ENCODE results near the gene TSACC. TPM values are rescaled to one million over a fixed set of nuclear protein-coding genes. Genes with fewer than 3 reads are reported as not detected.

TSACC gene
- total and polyA plus RNA-seq, 2 of the 8 experiments (the other 6 are each of a cell fraction or from before 2014, with no cell fraction given), result 1.0 to 5.0 TPM

DNA sequence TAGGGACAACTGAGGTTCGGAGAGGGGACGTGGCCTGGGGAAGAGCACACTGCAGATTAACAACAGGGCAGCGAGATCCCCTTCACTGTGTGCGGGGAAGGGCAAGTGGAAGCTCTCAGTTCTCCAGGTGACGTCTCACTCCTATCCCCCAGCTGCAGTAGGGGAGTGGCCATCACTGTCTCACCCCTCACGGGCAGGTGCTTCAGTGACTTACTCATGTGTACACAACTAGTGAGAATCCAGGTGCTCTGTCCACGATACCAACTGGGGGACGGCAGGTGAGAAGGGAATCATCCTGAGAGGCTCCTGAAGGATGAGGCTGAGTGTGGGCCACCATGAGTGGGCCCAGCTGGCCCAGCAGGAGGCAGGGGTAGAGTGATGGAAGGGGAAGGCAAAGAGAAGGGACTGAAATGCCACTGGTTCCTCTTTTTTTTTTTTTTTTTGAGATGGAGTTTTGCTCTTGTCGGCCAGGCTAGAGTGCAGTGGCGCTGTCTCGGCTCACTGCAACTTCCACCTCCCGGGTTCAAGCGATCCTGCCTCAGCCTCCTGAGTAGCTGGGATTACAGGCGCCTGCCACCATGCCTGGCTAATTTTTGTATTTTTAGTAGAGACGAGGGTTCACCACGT lies 56.6 kb downstream of the TSACC start:
- H4K5ac ChIP-seq (ENCODE audit: insufficient read length, low read depth, low read length), result no peak overlapping the region
- no peaks in the 10 kb centered on the region for H3K79me2 ChIP-seq (ENCODE audit: control insufficient read depth in 1 of 2, insufficient read depth in 2 of 2, low read length in 2 of 2)
- H4K8ac ChIP-seq (ENCODE audit: extremely low read depth, insufficient read depth, low read length), result no peak overlapping the region
- H2BK120ac ChIP-seq (replicated peaks; ENCODE audit: low read depth, low read length), result no peak overlapping the region
- peak overlapping the region; percentile 61; the same call in 1 of the 2 replicates for H2BK15ac ChIP-seq (ENCODE audit: low read length)
- H3K79me1 ChIP-seq (ENCODE audit: low read depth, low read length), result no peaks in the 10 kb centered on the region
- H3K4me2 ChIP-seq (ENCODE audit: insufficient read depth in 1 of 2, low read depth in 2 of 2, low read length in 2 of 2), result no peak overlapping the region
- H3K9me3 ChIP-seq (ENCODE audit: insufficient read depth in 2 of 2, low read depth in 1 of 2, low read length in 1 of 2), result no peaks in the 10 kb centered on the region
- no peaks in the 10 kb centered on the region for H3K36me3 ChIP-seq (ENCODE audit: control insufficient read depth in 2 of 4, insufficient read depth in 4 of 4, low read length in 3 of 4)
- no peak for FAIRE-seq
- no peak overlapping the region for H3K4ac ChIP-seq (replicated peaks; ENCODE audit: insufficient read length, low read depth, low read length)
- DNase-seq (ENCODE audit: low read depth in 1 of 2, low spot score in 2 of 2), result no peak
- H4K91ac ChIP-seq (replicated peaks; ENCODE audit: insufficient read length, low read length), result no peak overlapping the region
- peaks cover 0 to 24% (median 19%) of the 10 kb centered on the region in 4 experiments; a peak in 6 of 7 replicates for H3K27me3 ChIP-seq (replicated peaks in 1 of 4; ENCODE audit: control insufficient read depth in 3 of 4, extremely low read depth in 1 of 4, insufficient read depth in 3 of 4, low read length in 3 of 4)
- H3K9ac ChIP-seq (replicated peaks in 1 of 4; ENCODE audit: extremely low read depth in 1 of 4, low read depth in 3 of 4, low read length in 3 of 4), result no peak overlapping the region
- no peak overlapping the region for H2BK5ac ChIP-seq (ENCODE audit: low read depth, low read length)
- no peak overlapping the region for H3K4me3 ChIP-seq (ENCODE audit: extremely low read depth in 1 of 4, insufficient read depth in 2 of 4, low read depth in 3 of 4, low read length in 4 of 4)
- peak overlapping the region; percentile 29 for H2BK12ac ChIP-seq (ENCODE audit: low read depth, low read length)
- peaks cover 15 to 36% (median 26%) of the 10 kb centered on the region in 4 experiments for H3K4me1 ChIP-seq (replicated peaks in 1 of 4; ENCODE audit: control insufficient read depth in 3 of 4, insufficient read depth in 4 of 4, low read length in 3 of 4)
- H3K27ac ChIP-seq (ENCODE audit: low read depth, low read length), result no peak overlapping the region
- 87% methylated on average over 15 of the region's 16 CpGs; no CpG with 5 or more reads in 1 of the 2 experiments for WGBS, 2 experiments (ENCODE audit: extremely low coverage in 1 of 2, insufficient coverage in 1 of 2, insufficient read length in 1 of 2, insufficient replicate concordance in 2 of 2, low coverage in 1 of 2, low lambda C conversion rate in 2 of 2, missing lambda C conversion rate in 1 of 2)
- POLR2A ChIA-PET (ENCODE audit: partially characterized antibody), result interaction anchor here (0.7 to 2.1 kb wide), 2 partner anchors 10 to 18 kb away, joined by 3 to 6 read pairs; no protein-coding TSS in a partner anchor
- CTCF ChIA-PET (ENCODE audit: partially characterized antibody), result interaction anchor here (1.2 to 26.1 kb wide), 4 partner anchors 9 to 51 kb away, joined by 3 to 517 read pairs (median 89); no protein-coding TSS in a partner anchor
- no peak overlapping the region for H3K18ac ChIP-seq (ENCODE audit: extremely low read depth, low read length)
- no peak overlapping the region for H2AFZ ChIP-seq (ENCODE audit: low read length)
- H2BK20ac ChIP-seq (ENCODE audit: low read length), result no peak overlapping the region
- no peak overlapping the region for H2AK5ac ChIP-seq (ENCODE audit: low read depth, low read length)
- H3K23ac ChIP-seq (ENCODE audit: insufficient read length), result no peak overlapping the region
- no peak overlapping the region for H3K14ac ChIP-seq (ENCODE audit: insufficient read length)
- H3K56ac ChIP-seq (replicated peaks; ENCODE audit: insufficient read length, low read depth, low read length), result no peak overlapping the region
- H4K20me1 ChIP-seq (replicated peaks in 1 of 2; ENCODE audit: control insufficient read depth in 1 of 2, insufficient read depth in 2 of 2, low read length in 2 of 2), result no peaks in the 10 kb centered on the region
- no peaks in the 10 kb centered on the region for H3K23me2 ChIP-seq (ENCODE audit: low read depth, low read length)
- no peak for TF ChIP-seq EGR1 (IDR thresholded peaks at IDR 0.05; ENCODE audit: borderline replicate concordance, low read depth, low read length)
- no peak for TF ChIP-seq RFX5 (IDR thresholded peaks at IDR 0.05; ENCODE audit: borderline replicate concordance, low read depth, low read length)
- TF ChIP-seq FOSL1 (IDR thresholded peaks at IDR 0.05; ENCODE audit: insufficient read depth, low read depth, low read length), result no peak
- no peak for TF ChIP-seq SUZ12 (IDR thresholded peaks at IDR 0.05; ENCODE audit: low read length)
- TF ChIP-seq JUN (IDR thresholded peaks at IDR 0.05; ENCODE audit: low read depth, low read length), result no peak
- no peak for TF ChIP-seq SP2 (IDR thresholded peaks at IDR 0.05; ENCODE audit: low read length)
- no peak for TF ChIP-seq RBBP5 (IDR thresholded peaks at IDR 0.05; ENCODE audit: borderline replicate concordance, low read depth, low read length)
- TF ChIP-seq, protein P1, sequence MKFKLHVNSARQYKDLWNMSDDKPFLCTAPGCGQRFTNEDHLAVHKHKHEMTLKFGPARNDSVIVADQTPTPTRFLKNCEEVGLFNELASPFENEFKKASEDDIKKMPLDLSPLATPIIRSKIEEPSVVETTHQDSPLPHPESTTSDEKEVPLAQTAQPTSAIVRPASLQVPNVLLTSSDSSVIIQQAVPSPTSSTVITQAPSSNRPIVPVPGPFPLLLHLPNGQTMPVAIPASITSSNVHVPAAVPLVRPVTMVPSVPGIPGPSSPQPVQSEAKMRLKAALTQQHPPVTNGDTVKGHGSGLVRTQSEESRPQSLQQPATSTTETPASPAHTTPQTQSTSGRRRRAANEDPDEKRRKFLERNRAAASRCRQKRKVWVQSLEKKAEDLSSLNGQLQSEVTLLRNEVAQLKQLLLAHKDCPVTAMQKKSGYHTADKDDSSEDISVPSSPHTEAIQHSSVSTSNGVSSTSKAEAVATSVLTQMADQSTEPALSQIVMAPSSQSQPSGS (IDR thresholded peaks at IDR 0.05; ENCODE audit: low read length), result no peak

All from H1 (cell line).